NB4 (cell line): ENCODE data around the gene CASP3.

Experiments
- CTCF ChIP-seq: IDR thresholded peaks from one replicate; pipeline ENCODE4 v1.5.1; 2012; ENCODE audit warnings: low read depth, low read length
- POLR2A ChIP-seq: IDR thresholded peaks from 2 replicates; pipeline ENCODE4 v1.6.1; 2011; ENCODE audit warnings: mild to moderate bottlenecking; ENCODE audit not compliant: insufficient read length; ENCODE audit errors: extremely low read depth

DNA sequence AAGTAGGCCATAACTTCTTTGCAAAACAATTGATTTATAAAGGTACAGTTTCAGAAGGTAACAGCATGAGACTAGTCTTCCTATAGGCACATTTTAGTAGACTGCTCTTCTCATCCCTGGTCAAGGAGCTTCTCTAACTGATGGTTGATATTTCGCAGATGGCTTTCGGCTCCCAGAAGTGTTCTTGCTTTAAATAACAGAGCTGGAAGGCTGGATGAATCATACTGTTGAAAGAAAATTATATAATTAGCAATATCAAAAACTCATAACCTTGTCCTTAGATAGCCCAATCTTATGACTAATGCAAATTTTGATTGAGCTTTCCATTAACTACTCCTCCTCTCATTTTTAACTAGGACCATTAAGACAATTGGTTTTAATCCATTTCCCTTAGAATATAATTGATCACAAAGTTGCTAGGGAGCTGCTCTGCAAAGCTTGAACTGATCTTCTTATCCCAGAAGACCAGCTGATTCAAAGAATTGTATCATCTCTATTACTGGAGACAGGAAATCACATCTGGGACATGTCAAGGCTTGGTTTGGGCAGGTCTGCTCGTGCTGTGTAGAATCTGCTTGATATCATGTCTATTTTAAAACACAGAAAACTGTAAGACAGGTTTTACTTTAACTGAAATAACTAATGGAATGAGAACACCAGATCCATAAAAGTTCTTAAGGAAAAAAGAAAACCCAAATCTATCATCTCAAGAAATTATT is 46.1 kb upstream of the CASP3 start:
- TF ChIP-seq POLR2A: no peak
- no peak for TF ChIP-seq CTCF
